HCT116 (cell line): ENCODE results near the gene CYB5R3. TPM values are rescaled to one million over a fixed set of nuclear protein-coding genes. Genes with fewer than 3 reads are reported as not detected.

ENCODE experiments used
- ATAC-seq: fragments of 200-7000 bp; cut with Tn5 transposase; 2 replicates; pipeline ENCODE4 v1.9.1; 2020; ENCODE audit warnings: mild to moderate bottlenecking, moderate library complexity
- BruUV-seq: library from RNA; stranded (reverse); fragments of 400-500 nt; replicated peaks from 2 replicates; lab custom pipeline; 2021; lab: Mats Ljungman, UMichigan
- CTCF ChIA-PET: fragments of 300-600 bp; sonication (Branson Sonifier 250); formaldehyde crosslinking; loops from one replicate; lab custom pipeline; 2021; ENCODE audit warnings: antibody characterized with exemption; lab: Charles Lee
- POLR2A ChIA-PET: fragments of 300-600, 350-600 bp; sonication (Branson Sonifier 250); formaldehyde crosslinking; loops from one replicate; lab custom pipeline; 2021; ENCODE audit warnings: antibody characterized with exemption; lab: Charles Lee
- RAD21 ChIA-PET, 2 experiments: fragments of 300-600 bp; sonication (Branson Sonifier 250); formaldehyde crosslinking; loops; one replicate each; lab custom pipeline; 2023; ENCODE audit warnings: low total read pairs in 2 of 2; ENCODE audit not compliant: uncharacterized antibody in 2 of 2, unreplicated experiment in 2 of 2, low non-redundant PET in 1 of 2; lab: Charles Lee
- DNase-seq: peaks from one replicate; pipeline ENCODE4 v3.0.0-alpha.2; 2010; ENCODE audit warnings: low read depth, low spot score
- H2AFZ ChIP-seq: fragments of 200-600 bp; shearing (Covaris generic), sonication (generic); 2 replicates; pipeline ENCODE4 v1.6.1; 2017; ENCODE audit warnings: low read depth, mixed run types, mixed read lengths, antibody characterized with exemption, low read length; ENCODE audit not compliant: poor library complexity, severe bottlenecking
- H3K27ac ChIP-seq: 2 replicates; pipeline ENCODE4 v1.5.1; 2012; ENCODE audit warnings: low read depth, low read length
- H3K27me3 ChIP-seq: fragments of 200-600 bp; sonication (generic); 2 replicates; pipeline ENCODE4 v1.6.1; 2016; ENCODE audit warnings: mixed run types, low read length, mixed read lengths; ENCODE audit not compliant: insufficient read depth
- H3K36me3 ChIP-seq, 2 experiments: fragments of 200-500 bp in 1 of 2; fragments of 200-600 bp in 1 of 2; sonication (Bioruptor generic) in 1 of 2; sonication (generic) in 1 of 2; 2 replicates each; pipeline versions ENCODE4 v1.5.1 to v1.6.1; 2014 to 2016; ENCODE audit warnings: low read length in 2 of 2, inconsistent platforms in 1 of 2, mixed read lengths in 1 of 2, mixed run types in 1 of 2; ENCODE audit not compliant: insufficient read depth in 2 of 2, control insufficient read depth in 1 of 2
- H3K4me1 ChIP-seq, 2 experiments: fragments of 200-600 bp in 1 of 2; sonication (generic) in 1 of 2; 2 replicates each; pipeline versions ENCODE4 v1.5.1 to v1.6.1; 2012 to 2017; ENCODE audit warnings: low read length in 2 of 2, inconsistent platforms in 1 of 2, mild to moderate bottlenecking in 1 of 2, mixed read lengths in 1 of 2, mixed run types in 1 of 2, moderate library complexity in 1 of 2; ENCODE audit not compliant: insufficient read depth in 2 of 2, control insufficient read depth in 1 of 2
- H3K4me2 ChIP-seq: fragments of 200-600 bp; sonication (generic); 2 replicates; pipeline ENCODE4 v1.6.1; 2017; ENCODE audit warnings: mixed run types, low read length, mixed read lengths
- H3K4me3 ChIP-seq, 2 experiments: fragments of 200-600 bp in 1 of 2; sonication (generic) in 1 of 2; replicated peaks in 1 of 2; 2 replicates each; pipeline ENCODE4 v1.5.1; 2011 to 2016; ENCODE audit warnings: low read length in 2 of 2, control low read depth in 1 of 2, low read depth in 1 of 2, mild to moderate bottlenecking in 1 of 2, mixed read lengths in 1 of 2, mixed run types in 1 of 2
- H3K79me2 ChIP-seq: fragments of 200-600 bp; sonication (generic); 2 replicates; pipeline ENCODE4 v1.6.1; 2017; ENCODE audit warnings: mild to moderate bottlenecking, mixed run types, low read length, moderate library complexity, mixed read lengths; ENCODE audit not compliant: insufficient read depth
- H3K9ac ChIP-seq: fragments of 200-600 bp; sonication (generic); 2 replicates; pipeline ENCODE4 v1.6.1; 2016; ENCODE audit warnings: low read length, mixed read lengths
- H3K9me2 ChIP-seq: fragments of 200-600 bp; sonication (generic), shearing (Covaris generic); 2 replicates; pipeline ENCODE4 v1.6.1; 2017; ENCODE audit warnings: mixed run types, mild to moderate bottlenecking, moderate library complexity; ENCODE audit not compliant: insufficient read depth
- H3K9me3 ChIP-seq, 2 experiments: fragments of 200-500 bp in 1 of 2; fragments of 200-600 bp in 1 of 2; sonication (Bioruptor generic) in 1 of 2; sonication (generic) in 1 of 2; 2 replicates each; pipeline ENCODE4 v1.6.1; 2014 to 2017; ENCODE audit warnings: low read length in 2 of 2, mixed read lengths in 2 of 2, inconsistent platforms in 1 of 2, low read depth in 1 of 2, mild to moderate bottlenecking in 1 of 2, mixed run types in 1 of 2, moderate library complexity in 1 of 2; ENCODE audit not compliant: control insufficient read depth in 1 of 2, insufficient read depth in 1 of 2
- H4K20me1 ChIP-seq: fragments of 200-600 bp; sonication (generic), shearing (Covaris generic); 2 replicates; pipeline ENCODE4 v1.6.1; 2017; ENCODE audit warnings: mixed run types, mild to moderate bottlenecking, moderate library complexity; ENCODE audit not compliant: insufficient read depth
- EZH2phosphoT487 ChIP-seq: fragments of 200-600 bp; IDR thresholded peaks from 2 replicates; pipeline ENCODE4 v1.6.1; 2018; ENCODE audit warnings: antibody characterized with exemption, borderline replicate concordance
- JUND ChIP-seq: IDR thresholded peaks from 2 replicates; pipeline ENCODE4 v1.6.1; 2012
- POLR2A ChIP-seq: IDR thresholded peaks from 2 replicates; pipeline ENCODE4 v1.7.0; 2011; ENCODE audit warnings: borderline replicate concordance; ENCODE audit not compliant: insufficient read depth, insufficient read length; ENCODE audit errors: extremely low read depth
- POLR2AphosphoS5 ChIP-seq: IDR thresholded peaks from 2 replicates; pipeline ENCODE4 v1.6.1; 2011; ENCODE audit warnings: mild to moderate bottlenecking, low read depth, low read length, moderate library complexity
- SRF ChIP-seq: IDR thresholded peaks from 2 replicates; pipeline ENCODE4 v1.6.1; 2012; ENCODE audit warnings: low read depth
- YY1 ChIP-seq: IDR thresholded peaks from 2 replicates; pipeline ENCODE4 v1.6.1; 2011; ENCODE audit warnings: low read length, low read depth, moderate library complexity, mild to moderate bottlenecking; ENCODE audit not compliant: insufficient replicate concordance; ENCODE audit errors: extremely low read depth
- ZBTB33 ChIP-seq: IDR thresholded peaks from 2 replicates; pipeline ENCODE4 v1.6.1; 2011; ENCODE audit warnings: mild to moderate bottlenecking, low read length, moderate library complexity; ENCODE audit not compliant: insufficient replicate concordance; ENCODE audit errors: extremely low read depth
- ZFX ChIP-seq: fragments of 450-650 bp; IDR thresholded peaks from 2 replicates; pipeline ENCODE4 v1.6.1; 2017
- intact Hi-C: fragments of 100-400 bp; cut with micrococcal nuclease; formaldehyde crosslinking; loops from 2 replicates; pipeline ENCODE4 v1.10.0; 2022
- total RNA-seq: library from RNA; stranded (reverse); gene quantifications from one replicate; pipeline ENCODE4 v1.2.1, GENCODE V29; 2021; ENCODE audit not compliant: unreplicated experiment

Gene CYB5R3
- total RNA-seq, 1 experiment from 2014 or later: 127 TPM

GRCh38 chr22:42688241-42689211, 39.3 kb upstream of the CYB5R3 start:
- Histone ChIP-seq H3K9ac (no peak overlapping the region), H3K4me2 (peak overlapping the region; percentile 22), H4K20me1 (no peaks in the 10 kb centered on the region), H3K9me2 (no peaks in the 10 kb centered on the region), H3K4me3 (no peak overlapping the region), H3K4me1 (peaks cover 33% of the 10 kb centered on the region in 2 experiments), H3K27me3 (no peaks in the 10 kb centered on the region), H3K9me3 (no peaks in the 10 kb centered on the region), H3K27ac (peak overlapping the region; percentile 40; the same call in 1 of the 2 replicates), H2AFZ (no peak overlapping the region), H3K36me3 (no peaks in the 10 kb centered on the region; a peak in 1 of 4 replicates), H3K79me2 (no peaks in the 10 kb centered on the region)
- TF ChIP-seq ZFX: no peak
- no peak for TF ChIP-seq JUND
- TF ChIP-seq ZBTB33: no peak
- TF ChIP-seq SRF: no peak
- TF ChIP-seq POLR2A: no peak
- no peak for TF ChIP-seq YY1
- TF ChIP-seq POLR2AphosphoS5: no peak
- no peak for TF ChIP-seq EZH2phosphoT487
- ChIA-PET POLR2A (no interaction called here), RAD21 (no interaction called here), CTCF (no interaction called here)
- ATAC-seq (peak; percentile 56), DNase-seq (no peak)
- intact Hi-C loops: no loop called here
- BruUV-seq: no TSS peak
